Measurements from ENCODE around the gene RNF183. TPM values are rescaled to one million over a fixed set of nuclear protein-coding genes. Genes with fewer than 3 reads are reported as not detected.

The RNF183 gene
- polyA plus RNA-seq, 3 donors: not detected

GRCh38 chr9:113340011-113340699 is 37.0 kb upstream of the RNF183 start, which contains the start of gene WDR31:
TSS of gene WDR31 (minus strand) at chr9:113340275. CDS start at chr9:113332022, 8,253 bp downstream.
- no peaks in the 10 kb centered on the region for H3K36me3 ChIP-seq (replicated peaks in 1 of 2; ENCODE audit: control insufficient read depth in 1 of 2, insufficient read depth in 2 of 2, low read length in 2 of 2)
- H3K9me3 Mint-ChIP-seq: no peaks in the 10 kb centered on the region
- H3K27me3 Mint-ChIP-seq (ENCODE audit: low read depth in 3 of 3): peaks cover 2 to 7% (median 4%) of the 10 kb centered on the region in 3 donors
- H3K9ac ChIP-seq (ENCODE audit: insufficient read depth, low read length, poor library complexity, severe bottlenecking): peak within 1 kb of the TSS; percentile 58
- H3K79me2 ChIP-seq (ENCODE audit: insufficient read depth, low read length): no peaks in the 10 kb centered on the region
- peak within 1 kb of the TSS; percentile 64 to 91 (median 87) for H3K4me3 ChIP-seq (replicated peaks in 1 of 3; ENCODE audit: low read depth in 2 of 3, low read length in 3 of 3)
- intact Hi-C loops (cut with micrococcal nuclease): loop anchor here in 1 of 2 donors (10.0 kb wide), 1 partner anchor 65 kb away; the partner anchor contains the start of gene ALAD
- WGBS (ENCODE audit: insufficient coverage): 0% methylated on average over 38 of the region's 46 CpGs
- H3K27ac Mint-ChIP-seq: peak within 1 kb of the TSS in 5 of 7 donors; percentile 21 to 76 (median 26)
- H3K9me3 ChIP-seq (replicated peaks in 1 of 2; ENCODE audit: control insufficient read depth in 1 of 2, insufficient read depth in 1 of 2, low read length in 2 of 2): no peaks in the 10 kb centered on the region
- peak; percentile 67 to 76 (median 70) for DNase-seq
- H3K36me3 Mint-ChIP-seq: no peaks in the 10 kb centered on the region
- no peaks in the 10 kb centered on the region for H4K20me1 ChIP-seq (ENCODE audit: insufficient read depth, low read length)
- H3K27ac ChIP-seq (ENCODE audit: low read depth in 1 of 2, low read length in 2 of 2): peak within 1 kb of the TSS in 1 of 2 donors; percentile 17
- peaks cover 20% of the 10 kb centered on the region for H3K4me1 Mint-ChIP-seq
- peak within 1 kb of the TSS; percentile 90 for H2AFZ ChIP-seq (ENCODE audit: insufficient read depth, low read depth, low read length, poor library complexity, severe bottlenecking)
- peaks cover 10 to 16% of the 10 kb centered on the region in 2 donors for H3K4me1 ChIP-seq (ENCODE audit: control insufficient read depth in 1 of 2, insufficient read depth in 2 of 2, low read length in 2 of 2)
- H3K4me3 Mint-ChIP-seq: peak within 1 kb of the TSS; percentile 79 to 97
- peak within 1 kb of the TSS; percentile 77 for H3K4me2 ChIP-seq (replicated peaks; ENCODE audit: extremely low read depth, low read length, poor library complexity, severe bottlenecking)
- H3K27me3 ChIP-seq (ENCODE audit: control insufficient read depth in 2 of 2, insufficient read depth in 2 of 2, low read length in 2 of 2): no peaks in the 10 kb centered on the region
- no peak for TF ChIP-seq CTCF (IDR thresholded peaks at IDR 0.05)

GRCh38 chr9:113337714-113338113 is 34.5 kb upstream of the RNF183 start:
- no peak overlapping the region for H3K9ac ChIP-seq (ENCODE audit: insufficient read depth, low read length, poor library complexity, severe bottlenecking)
- H4K20me1 ChIP-seq (ENCODE audit: insufficient read depth, low read length): no peaks in the 10 kb centered on the region
- peaks cover 10 to 16% of the 10 kb centered on the region in 2 donors for H3K4me1 ChIP-seq (ENCODE audit: control insufficient read depth in 1 of 2, insufficient read depth in 2 of 2, low read length in 2 of 2)
- no CpG with 5 or more reads among the region's 2 CpGs for WGBS (ENCODE audit: insufficient coverage)
- H3K27ac ChIP-seq (ENCODE audit: low read depth in 1 of 2, low read length in 2 of 2): no peak overlapping the region
- H3K36me3 ChIP-seq (replicated peaks in 1 of 2; ENCODE audit: control insufficient read depth in 1 of 2, insufficient read depth in 2 of 2, low read length in 2 of 2): no peaks in the 10 kb centered on the region
- no peak overlapping the region for H2AFZ ChIP-seq (ENCODE audit: insufficient read depth, low read depth, low read length, poor library complexity, severe bottlenecking)
- H3K79me2 ChIP-seq (ENCODE audit: insufficient read depth, low read length): no peaks in the 10 kb centered on the region
- Mint-ChIP-seq H3K4me1 (peaks cover 18% of the 10 kb centered on the region), H3K27ac (no peak overlapping the region), H3K4me3 (no peak overlapping the region), H3K36me3 (no peaks in the 10 kb centered on the region), H3K27me3 (ENCODE audit: low read depth in 3 of 3) (peaks cover 2 to 7% (median 4%) of the 10 kb centered on the region in 3 donors), H3K9me3 (no peaks in the 10 kb centered on the region)
- H3K9me3 ChIP-seq (replicated peaks in 1 of 2; ENCODE audit: control insufficient read depth in 1 of 2, insufficient read depth in 1 of 2, low read length in 2 of 2): no peaks in the 10 kb centered on the region
- H3K4me2 ChIP-seq (replicated peaks; ENCODE audit: extremely low read depth, low read length, poor library complexity, severe bottlenecking): no peak overlapping the region
- DNase-seq: no peak
- H3K4me3 ChIP-seq (replicated peaks in 1 of 3; ENCODE audit: low read depth in 2 of 3, low read length in 3 of 3): no peak overlapping the region
- intact Hi-C loops (cut with micrococcal nuclease): no loop called here
- TF ChIP-seq CTCF (IDR thresholded peaks at IDR 0.05): no peak
- H3K27me3 ChIP-seq (ENCODE audit: control insufficient read depth in 2 of 2, insufficient read depth in 2 of 2, low read length in 2 of 2): no peaks in the 10 kb centered on the region
